Measurements from ENCODE around the gene DNAJC5G. TPM values are rescaled to one million over a fixed set of nuclear protein-coding genes. Genes with fewer than 3 reads are reported as not detected.

Gene DNAJC5G
- total RNA-seq, 1 experiment from 2014 or later = 0.25 TPM

DNA sequence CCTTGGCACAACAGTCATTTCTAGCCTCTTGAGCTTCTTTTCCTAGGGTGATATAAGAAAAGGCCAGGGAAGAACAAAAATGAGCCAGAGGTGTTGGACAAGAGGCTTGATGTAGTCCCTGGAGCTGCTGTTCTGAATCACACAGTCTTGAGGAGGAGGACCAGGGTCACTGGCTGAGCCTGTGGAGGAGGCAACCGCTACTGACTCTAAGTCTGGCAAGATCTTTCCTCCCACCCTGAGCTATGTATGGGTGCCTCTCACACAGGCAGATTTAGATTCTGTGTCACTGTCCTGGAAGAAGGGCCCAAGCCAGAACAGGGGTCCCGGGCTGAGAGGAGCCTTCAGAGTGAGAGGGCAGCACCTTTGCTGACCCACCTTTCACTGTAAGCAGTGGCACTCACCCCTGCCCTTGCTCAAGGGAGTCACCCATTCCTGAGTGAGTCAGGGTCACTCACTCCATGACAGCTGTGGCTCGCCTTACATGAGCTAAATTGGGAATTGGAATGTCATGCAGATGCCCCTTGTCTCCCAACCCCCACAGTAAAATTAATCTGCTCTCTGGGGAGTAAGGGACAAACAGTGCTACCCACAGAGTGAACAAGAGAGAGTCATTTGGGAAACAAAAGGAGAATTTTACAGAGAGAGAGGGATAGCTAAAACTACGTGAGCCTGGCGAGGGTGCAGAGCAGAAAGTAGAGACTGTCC, 6.8 kb downstream of the DNAJC5G start, which contains the start of gene TRIM54:
TRIM54 (plus strand) TSS at position 575 of the 705 bp plus-strand sequence. CDS start 303 bp downstream, outside the sequence.
- intact Hi-C loops (cut with micrococcal nuclease; ENCODE audit: unreplicated experiment) = loop anchor here (10.0 kb wide), 1 partner anchor 187 kb away; no protein-coding TSS in a partner anchor
- no peak within 1 kb of the TSS for H3K4me3 ChIP-seq (ENCODE audit: low read depth, low read length)
- H3K36me3 Mint-ChIP-seq (ENCODE audit: insufficient read depth, unreplicated experiment) = no peaks in the 10 kb centered on the region
- H3K27me3 ChIP-seq (replicated peaks; ENCODE audit: control insufficient read depth, insufficient read depth, low read length) = no peaks in the 10 kb centered on the region
- no peaks in the 10 kb centered on the region for H3K9me3 ChIP-seq
- no peak for DNase-seq
- no peak for TF ChIP-seq CTCF (IDR thresholded peaks at IDR 0.05; ENCODE audit: insufficient read depth in 1 of 2, low read depth in 1 of 2, low read length in 1 of 2, severe bottlenecking in 1 of 2, unreplicated experiment in 1 of 2)
- peaks cover 16% of the 10 kb centered on the region for H3K4me1 Mint-ChIP-seq (ENCODE audit: low read depth, unreplicated experiment)
- H3K36me3 ChIP-seq (ENCODE audit: control insufficient read depth, insufficient read depth, low read length) = no peaks in the 10 kb centered on the region
- no peaks in the 10 kb centered on the region for H3K27me3 Mint-ChIP-seq (ENCODE audit: insufficient read depth, unreplicated experiment)
- peak within 1 kb of the TSS; percentile 68 for H3K27ac Mint-ChIP-seq (ENCODE audit: unreplicated experiment)
- CTCF ChIA-PET = interaction anchor here (1.6 to 2.0 kb wide), 3 partner anchors 9 to 21 kb away, joined by 7 to 14 read pairs (median 9); no protein-coding TSS in a partner anchor
- BruUV-seq (replicated peaks) = no TSS peak
- POLR2A ChIA-PET = no interaction called here
- H3K9me3 Mint-ChIP-seq (ENCODE audit: unreplicated experiment) = no peaks in the 10 kb centered on the region
- H3K4me1 ChIP-seq = peaks cover 7% of the 10 kb centered on the region
- H3K4me3 Mint-ChIP-seq (ENCODE audit: unreplicated experiment) = no peak within 1 kb of the TSS

- peaks cover 7% of the 10 kb centered on the region for H3K4me1 ChIP-seq
- Mint-ChIP-seq H3K27ac (ENCODE audit: unreplicated experiment) (peak overlapping the region; percentile 5), H3K27me3 (ENCODE audit: insufficient read depth, unreplicated experiment) (no peaks in the 10 kb centered on the region), H3K36me3 (ENCODE audit: insufficient read depth, unreplicated experiment) (no peaks in the 10 kb centered on the region), H3K4me1 (ENCODE audit: low read depth, unreplicated experiment) (peaks cover 16% of the 10 kb centered on the region), H3K9me3 (ENCODE audit: unreplicated experiment) (no peaks in the 10 kb centered on the region), H3K4me3 (ENCODE audit: unreplicated experiment) (no peak overlapping the region)
- no peak overlapping the region for H3K4me3 ChIP-seq (ENCODE audit: low read depth, low read length)
- H3K36me3 ChIP-seq (ENCODE audit: control insufficient read depth, insufficient read depth, low read length) = no peaks in the 10 kb centered on the region
- no peaks in the 10 kb centered on the region for H3K9me3 ChIP-seq
- ChIA-PET CTCF (interaction anchor here (0.6 to 2.0 kb wide), 5 partner anchors 10 to 850 kb away, joined by 3 to 14 read pairs (median 7); no protein-coding TSS in a partner anchor), POLR2A (interaction anchor here (0.7 kb wide), 1 partner anchor 13 kb away, joined by 6 read pairs; no protein-coding TSS in a partner anchor)
- intact Hi-C loops (cut with micrococcal nuclease; ENCODE audit: unreplicated experiment) = loop anchor here (10.0 kb wide), 1 partner anchor 188 kb away; no protein-coding TSS in a partner anchor
- DNase-seq = no peak
- no peak for TF ChIP-seq CTCF (IDR thresholded peaks at IDR 0.05; ENCODE audit: insufficient read depth in 1 of 2, low read depth in 1 of 2, low read length in 1 of 2, severe bottlenecking in 1 of 2, unreplicated experiment in 1 of 2)
- H3K27me3 ChIP-seq (replicated peaks; ENCODE audit: control insufficient read depth, insufficient read depth, low read length) = no peaks in the 10 kb centered on the region
- no TSS peak for BruUV-seq (replicated peaks)
Measured at GRCh38 chr2:27282892-27283291, 7.7 kb downstream of the DNAJC5G start.

- H3K4me1 Mint-ChIP-seq (ENCODE audit: low read depth, unreplicated experiment) = peaks cover 26% of the 10 kb centered on the region
Measured at GRCh38 chr2:27284996-27285395, 9.8 kb downstream of the DNAJC5G start.

More at GRCh38 chr2:27284996-27285395, 9.8 kb downstream of the DNAJC5G start:
- Mint-ChIP-seq H3K36me3 (ENCODE audit: insufficient read depth, unreplicated experiment) (no peaks in the 10 kb centered on the region), H3K9me3 (ENCODE audit: unreplicated experiment) (no peaks in the 10 kb centered on the region), H3K27me3 (ENCODE audit: insufficient read depth, unreplicated experiment) (no peaks in the 10 kb centered on the region), H3K4me3 (ENCODE audit: unreplicated experiment) (no peak overlapping the region), H3K27ac (ENCODE audit: unreplicated experiment) (no peak overlapping the region)
- no peak for DNase-seq
- no peaks in the 10 kb centered on the region for H3K36me3 ChIP-seq (ENCODE audit: control insufficient read depth, insufficient read depth, low read length)
- no peak for TF ChIP-seq CTCF (IDR thresholded peaks at IDR 0.05; ENCODE audit: insufficient read depth in 1 of 2, low read depth in 1 of 2, low read length in 1 of 2, severe bottlenecking in 1 of 2, unreplicated experiment in 1 of 2)
- BruUV-seq (replicated peaks) = no TSS peak
- intact Hi-C loops (cut with micrococcal nuclease; ENCODE audit: unreplicated experiment) = loop anchor here (10.0 kb wide), 1 partner anchor 190 kb away; no protein-coding TSS in a partner anchor
- H3K4me1 ChIP-seq = peaks cover 7% of the 10 kb centered on the region
- H3K4me3 ChIP-seq (ENCODE audit: low read depth, low read length) = no peak overlapping the region
- H3K27me3 ChIP-seq (replicated peaks; ENCODE audit: control insufficient read depth, insufficient read depth, low read length) = no peaks in the 10 kb centered on the region
- no peaks in the 10 kb centered on the region for H3K9me3 ChIP-seq
- CTCF ChIA-PET = no interaction called here
- POLR2A ChIA-PET = no interaction called here
